ENCODE measurements around the gene ST8SIA5. TPM values are rescaled to one million over a fixed set of nuclear protein-coding genes. Genes with fewer than 3 reads are reported as not detected.

ST8SIA5 gene
- polyA plus RNA-seq, 1 of the 3 experiments (the other 2 are of a cell fraction): 0.08 TPM

DNA sequence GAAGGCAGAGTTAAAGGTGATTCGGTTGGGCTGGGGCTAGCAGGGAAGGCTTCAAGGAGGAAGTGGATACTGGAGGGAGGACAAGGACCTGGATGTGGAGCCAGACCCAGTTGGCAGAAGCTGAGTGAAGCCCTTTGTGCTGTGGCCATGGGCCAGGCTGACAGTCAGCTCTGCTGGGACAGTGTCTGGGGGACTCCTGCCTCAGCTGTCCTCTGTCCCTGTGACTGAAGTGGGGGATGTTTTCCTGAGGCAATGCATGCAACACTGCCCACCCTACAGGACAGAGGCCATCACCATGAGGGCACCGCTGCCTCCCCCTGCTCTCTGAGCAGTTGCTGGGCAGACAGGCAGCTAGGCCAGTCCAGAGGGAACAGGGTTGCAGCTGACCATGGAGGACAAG lies 40.0 kb downstream of the ST8SIA5 start:
- H3F3A ChIP-seq (replicated peaks; ENCODE audit: insufficient read depth): no peaks in the 10 kb centered on the region
- no peak overlapping the region for H2AFZ ChIP-seq (ENCODE audit: low read depth)
- H3K4me3 ChIP-seq (ENCODE audit: low read depth in 2 of 2, low read length in 1 of 2): no peak overlapping the region
- DNase-seq: no peak
- ChIA-PET CTCF (no interaction called here), POLR2A (no interaction called here)
- no peaks in the 10 kb centered on the region for H3K9me3 ChIP-seq
- H3K9ac ChIP-seq: no peak overlapping the region
- H3K4me1 ChIP-seq (ENCODE audit: control insufficient read depth in 1 of 2, insufficient read depth in 2 of 2, low read depth in 1 of 2, low read length in 1 of 2): peaks cover 10% of the 10 kb centered on the region in 2 experiments; a peak in 2 of 4 replicates
- no peaks in the 10 kb centered on the region for H3K9me2 ChIP-seq
- H3K27me3 ChIP-seq (ENCODE audit: insufficient read depth): no peaks in the 10 kb centered on the region; the same call in 1 of the 2 replicates
- H3K27ac ChIP-seq (ENCODE audit: low read depth in 2 of 2, low read length in 1 of 2): no peak overlapping the region
- no peaks in the 10 kb centered on the region for H3K36me3 ChIP-seq (replicated peaks in 1 of 2; ENCODE audit: control insufficient read depth in 1 of 2, insufficient read depth in 2 of 2, low read length in 1 of 2)
- H3K79me2 ChIP-seq (ENCODE audit: insufficient read depth): no peaks in the 10 kb centered on the region
- 67% methylated on average over 1 of the region's 2 CpGs for WGBS (ENCODE audit: low lambda C conversion rate)
- no peaks in the 10 kb centered on the region for H4K20me1 ChIP-seq (ENCODE audit: insufficient read depth)
- TF ChIP-seq RFX5 (IDR thresholded peaks at IDR 0.05; ENCODE audit: low read length) (no peak), RAD21 (IDR thresholded peaks at IDR 0.05; ENCODE audit: low read length) (no peak), POLR2AphosphoS5 (IDR thresholded peaks at IDR 0.05; ENCODE audit: low read depth, low read length) (no peak), ELF1 (IDR thresholded peaks at IDR 0.05) (no peak), TAF1 (IDR thresholded peaks at IDR 0.05; ENCODE audit: borderline replicate concordance, low read depth, low read length) (no peak)
- TF ChIP-seq, protein P1, sequence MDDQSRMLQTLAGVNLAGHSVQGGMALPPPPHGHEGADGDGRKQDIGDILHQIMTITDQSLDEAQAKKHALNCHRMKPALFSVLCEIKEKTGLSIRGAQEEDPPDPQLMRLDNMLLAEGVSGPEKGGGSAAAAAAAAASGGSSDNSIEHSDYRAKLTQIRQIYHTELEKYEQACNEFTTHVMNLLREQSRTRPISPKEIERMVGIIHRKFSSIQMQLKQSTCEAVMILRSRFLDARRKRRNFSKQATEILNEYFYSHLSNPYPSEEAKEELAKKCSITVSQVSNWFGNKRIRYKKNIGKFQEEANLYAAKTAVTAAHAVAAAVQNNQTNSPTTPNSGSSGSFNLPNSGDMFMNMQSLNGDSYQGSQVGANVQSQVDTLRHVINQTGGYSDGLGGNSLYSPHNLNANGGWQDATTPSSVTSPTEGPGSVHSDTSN (IDR thresholded peaks at IDR 0.05): no peak
- TF ChIP-seq, protein P2, sequence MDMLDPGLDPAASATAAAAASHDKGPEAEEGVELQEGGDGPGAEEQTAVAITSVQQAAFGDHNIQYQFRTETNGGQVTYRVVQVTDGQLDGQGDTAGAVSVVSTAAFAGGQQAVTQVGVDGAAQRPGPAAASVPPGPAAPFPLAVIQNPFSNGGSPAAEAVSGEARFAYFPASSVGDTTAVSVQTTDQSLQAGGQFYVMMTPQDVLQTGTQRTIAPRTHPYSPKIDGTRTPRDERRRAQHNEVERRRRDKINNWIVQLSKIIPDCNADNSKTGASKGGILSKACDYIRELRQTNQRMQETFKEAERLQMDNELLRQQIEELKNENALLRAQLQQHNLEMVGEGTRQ (IDR thresholded peaks at IDR 0.05; ENCODE audit: borderline replicate concordance, low read depth, low read length): no peak
- TF ChIP-seq, protein P3, sequence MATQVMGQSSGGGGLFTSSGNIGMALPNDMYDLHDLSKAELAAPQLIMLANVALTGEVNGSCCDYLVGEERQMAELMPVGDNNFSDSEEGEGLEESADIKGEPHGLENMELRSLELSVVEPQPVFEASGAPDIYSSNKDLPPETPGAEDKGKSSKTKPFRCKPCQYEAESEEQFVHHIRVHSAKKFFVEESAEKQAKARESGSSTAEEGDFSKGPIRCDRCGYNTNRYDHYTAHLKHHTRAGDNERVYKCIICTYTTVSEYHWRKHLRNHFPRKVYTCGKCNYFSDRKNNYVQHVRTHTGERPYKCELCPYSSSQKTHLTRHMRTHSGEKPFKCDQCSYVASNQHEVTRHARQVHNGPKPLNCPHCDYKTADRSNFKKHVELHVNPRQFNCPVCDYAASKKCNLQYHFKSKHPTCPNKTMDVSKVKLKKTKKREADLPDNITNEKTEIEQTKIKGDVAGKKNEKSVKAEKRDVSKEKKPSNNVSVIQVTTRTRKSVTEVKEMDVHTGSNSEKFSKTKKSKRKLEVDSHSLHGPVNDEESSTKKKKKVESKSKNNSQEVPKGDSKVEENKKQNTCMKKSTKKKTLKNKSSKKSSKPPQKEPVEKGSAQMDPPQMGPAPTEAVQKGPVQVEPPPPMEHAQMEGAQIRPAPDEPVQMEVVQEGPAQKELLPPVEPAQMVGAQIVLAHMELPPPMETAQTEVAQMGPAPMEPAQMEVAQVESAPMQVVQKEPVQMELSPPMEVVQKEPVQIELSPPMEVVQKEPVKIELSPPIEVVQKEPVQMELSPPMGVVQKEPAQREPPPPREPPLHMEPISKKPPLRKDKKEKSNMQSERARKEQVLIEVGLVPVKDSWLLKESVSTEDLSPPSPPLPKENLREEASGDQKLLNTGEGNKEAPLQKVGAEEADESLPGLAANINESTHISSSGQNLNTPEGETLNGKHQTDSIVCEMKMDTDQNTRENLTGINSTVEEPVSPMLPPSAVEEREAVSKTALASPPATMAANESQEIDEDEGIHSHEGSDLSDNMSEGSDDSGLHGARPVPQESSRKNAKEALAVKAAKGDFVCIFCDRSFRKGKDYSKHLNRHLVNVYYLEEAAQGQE (IDR thresholded peaks at IDR 0.05; ENCODE audit: low read depth, low read length): no peak
- TF ChIP-seq, protein P4, sequence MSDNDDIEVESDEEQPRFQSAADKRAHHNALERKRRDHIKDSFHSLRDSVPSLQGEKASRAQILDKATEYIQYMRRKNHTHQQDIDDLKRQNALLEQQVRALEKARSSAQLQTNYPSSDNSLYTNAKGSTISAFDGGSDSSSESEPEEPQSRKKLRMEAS (IDR thresholded peaks at IDR 0.05; ENCODE audit: low read depth): no peak
- H3K4me2 ChIP-seq: no peak overlapping the region

DNA sequence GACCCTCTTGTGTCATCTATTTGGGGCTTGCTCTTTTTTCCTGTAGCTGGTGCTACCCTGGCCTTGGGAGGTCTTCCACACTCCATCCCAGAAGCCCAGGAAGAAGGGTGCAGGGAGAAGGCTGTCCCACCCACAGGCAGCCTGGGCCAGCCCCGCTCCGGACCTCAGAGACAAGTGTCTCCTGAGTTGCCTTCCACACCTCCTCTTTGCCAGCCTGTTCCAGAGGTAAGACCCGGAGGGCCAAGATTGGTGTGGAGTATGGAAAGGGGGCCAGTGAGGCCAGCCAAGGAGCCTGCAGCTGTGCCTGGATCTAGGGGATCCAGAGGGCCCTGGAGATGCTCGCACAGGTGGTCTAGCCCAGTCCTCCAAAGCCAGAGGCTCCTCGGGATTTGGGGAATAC lies 40.5 kb downstream of the ST8SIA5 start:
- ChIA-PET CTCF (no interaction called here), POLR2A (no interaction called here)
- 60% methylated on average over 3 of the region's 5 CpGs for WGBS (ENCODE audit: low lambda C conversion rate)
- TF ChIP-seq, protein P1 (IDR thresholded peaks at IDR 0.05): no peak
- TF ChIP-seq, protein P2 (IDR thresholded peaks at IDR 0.05; ENCODE audit: borderline replicate concordance, low read depth, low read length): no peak
- TF ChIP-seq TCF12 (IDR thresholded peaks at IDR 0.05): no peak
- TF ChIP-seq TEAD4 (IDR thresholded peaks at IDR 0.05; ENCODE audit: borderline replicate concordance, insufficient read depth): no peak
- TF ChIP-seq FOXM1 (IDR thresholded peaks at IDR 0.05; ENCODE audit: low read depth): no peak
- TF ChIP-seq ELF1 (IDR thresholded peaks at IDR 0.05): no peak
- no peak for TF ChIP-seq FOXJ3 (CRISPR knock-in tag; IDR thresholded peaks at IDR 0.05)
- no peak for TF ChIP-seq FOSL2 (IDR thresholded peaks at IDR 0.05; ENCODE audit: borderline replicate concordance, low read depth)
- TF ChIP-seq CHD2 (IDR thresholded peaks at IDR 0.05; ENCODE audit: low read length, partially characterized antibody): no peak
- TF ChIP-seq RCOR1 (IDR thresholded peaks at IDR 0.05; ENCODE audit: low read length): no peak
- TF ChIP-seq, protein P5, sequence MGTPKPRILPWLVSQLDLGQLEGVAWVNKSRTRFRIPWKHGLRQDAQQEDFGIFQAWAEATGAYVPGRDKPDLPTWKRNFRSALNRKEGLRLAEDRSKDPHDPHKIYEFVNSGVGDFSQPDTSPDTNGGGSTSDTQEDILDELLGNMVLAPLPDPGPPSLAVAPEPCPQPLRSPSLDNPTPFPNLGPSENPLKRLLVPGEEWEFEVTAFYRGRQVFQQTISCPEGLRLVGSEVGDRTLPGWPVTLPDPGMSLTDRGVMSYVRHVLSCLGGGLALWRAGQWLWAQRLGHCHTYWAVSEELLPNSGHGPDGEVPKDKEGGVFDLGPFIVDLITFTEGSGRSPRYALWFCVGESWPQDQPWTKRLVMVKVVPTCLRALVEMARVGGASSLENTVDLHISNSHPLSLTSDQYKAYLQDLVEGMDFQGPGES (IDR thresholded peaks at IDR 0.05; ENCODE audit: low read depth, low read length): no peak
- no peak for TF ChIP-seq RAD21 (IDR thresholded peaks at IDR 0.05; ENCODE audit: low read length)

More for the DNA sequence above, 40.5 kb downstream of the ST8SIA5 start:
- Histone ChIP-seq H3K79me2 (ENCODE audit: insufficient read depth) (no peaks in the 10 kb centered on the region), H2AFZ (ENCODE audit: low read depth) (no peak overlapping the region), H3K4me3 (ENCODE audit: low read depth in 2 of 2, low read length in 1 of 2) (no peak overlapping the region), H3F3A (replicated peaks; ENCODE audit: insufficient read depth) (no peaks in the 10 kb centered on the region), H3K27me3 (ENCODE audit: insufficient read depth) (no peaks in the 10 kb centered on the region; the same call in 1 of the 2 replicates), H3K4me1 (ENCODE audit: control insufficient read depth in 1 of 2, insufficient read depth in 2 of 2, low read depth in 1 of 2, low read length in 1 of 2) (peaks cover 10 to 15% of the 10 kb centered on the region in 2 experiments; a peak in 2 of 4 replicates), H4K20me1 (ENCODE audit: insufficient read depth) (no peaks in the 10 kb centered on the region), H3K9me2 (no peaks in the 10 kb centered on the region), H3K4me2 (no peak overlapping the region), H3K27ac (ENCODE audit: low read depth in 2 of 2, low read length in 1 of 2) (no peak overlapping the region), H3K9me3 (no peaks in the 10 kb centered on the region), H3K9ac (no peak overlapping the region), H3K36me3 (replicated peaks in 1 of 2; ENCODE audit: control insufficient read depth in 1 of 2, insufficient read depth in 2 of 2, low read length in 1 of 2) (no peaks in the 10 kb centered on the region)
- no peak for DNase-seq

All from SK-N-SH (cell line).